ENCODE measurements around the gene TSPAN18. TPM values are rescaled to one million over a fixed set of nuclear protein-coding genes. Genes with fewer than 3 reads are reported as not detected.

TSPAN18 gene
- total and polyA plus RNA-seq, 2 of the 8 experiments (the other 6 are each of a cell fraction or from before 2014, with no cell fraction given) = 5.2 to 10.2 TPM

- H3K9me3 ChIP-seq (ENCODE audit: insufficient read depth in 2 of 2, low read depth in 1 of 2, low read length in 1 of 2) = no peaks in the 10 kb centered on the region
- H2AK5ac ChIP-seq (ENCODE audit: low read depth, low read length) = peak overlapping the region; percentile 26; the same call in 1 of the 2 replicates
- no peaks in the 10 kb centered on the region for H3K79me1 ChIP-seq (ENCODE audit: low read depth, low read length)
- ChIA-PET POLR2A (ENCODE audit: partially characterized antibody) (no interaction called here), CTCF (ENCODE audit: partially characterized antibody) (interaction anchor here (0.6 to 2.2 kb wide), 9 partner anchors 9 to 144 kb away, joined by 3 to 14 read pairs (median 4); no protein-coding TSS in a partner anchor)
- H3K27ac ChIP-seq (ENCODE audit: low read depth, low read length) = no peak overlapping the region
- no peak overlapping the region for H2BK20ac ChIP-seq (ENCODE audit: low read length)
- no peak overlapping the region for H4K5ac ChIP-seq (ENCODE audit: insufficient read length, low read depth, low read length)
- H3K4ac ChIP-seq (replicated peaks; ENCODE audit: insufficient read length, low read depth, low read length) = no peak overlapping the region
- no peak overlapping the region for H3K56ac ChIP-seq (replicated peaks; ENCODE audit: insufficient read length, low read depth, low read length)
- H2BK12ac ChIP-seq (ENCODE audit: low read depth, low read length) = no peak overlapping the region
- TF ChIP-seq SIN3A (conservative IDR thresholded peaks at IDR 0.05 in 1 of 2, IDR thresholded peaks at IDR 0.05 in 1 of 2; ENCODE audit: low read depth in 1 of 2, low read length in 2 of 2) = no peak
- TF ChIP-seq NANOG (IDR thresholded peaks at IDR 0.05; ENCODE audit: insufficient read depth, low read depth, low read length, poor library complexity, severe bottlenecking) = no peak
- TF ChIP-seq TEAD4 (IDR thresholded peaks at IDR 0.05; ENCODE audit: low read depth, low read length) = no peak
- no peak for TF ChIP-seq YY1 (IDR thresholded peaks at IDR 0.05; ENCODE audit: low read depth, low read length)
- TF ChIP-seq TBP (IDR thresholded peaks at IDR 0.05; ENCODE audit: low read depth, low read length) = no peak
- no peak for TF ChIP-seq CHD2 (IDR thresholded peaks at IDR 0.05; ENCODE audit: low read length)
- no peak for TF ChIP-seq JUND (IDR thresholded peaks at IDR 0.05; ENCODE audit: low read length)
- TF ChIP-seq SIRT6 (IDR thresholded peaks at IDR 0.05; ENCODE audit: low read length) = no peak
- no peak for TF ChIP-seq MAFK (IDR thresholded peaks at IDR 0.05; ENCODE audit: low read depth, low read length)
- TF ChIP-seq CTBP2 (IDR thresholded peaks at IDR 0.05; ENCODE audit: borderline replicate concordance, insufficient read depth, insufficient read length, low read length) = no peak
- no peak for TF ChIP-seq SIX5 (IDR thresholded peaks at IDR 0.05; ENCODE audit: low read depth, low read length)
- H3K23ac ChIP-seq (ENCODE audit: insufficient read length) = no peak overlapping the region
- H2BK5ac ChIP-seq (ENCODE audit: low read depth, low read length) = no peak overlapping the region
- DNase-seq (ENCODE audit: low read depth in 1 of 2, low spot score in 2 of 2) (no peak), FAIRE-seq (no peak)
- H3K23me2 ChIP-seq (ENCODE audit: low read depth, low read length) = no peaks in the 10 kb centered on the region
- no peak overlapping the region for H3K14ac ChIP-seq (ENCODE audit: insufficient read length)
- no peak overlapping the region for H3K18ac ChIP-seq (ENCODE audit: extremely low read depth, low read length)
- H2AFZ ChIP-seq (ENCODE audit: low read length) = no peak overlapping the region
- H3K9ac ChIP-seq (replicated peaks in 1 of 4; ENCODE audit: extremely low read depth in 1 of 4, low read depth in 3 of 4, low read length in 3 of 4) = no peak overlapping the region
- H2BK120ac ChIP-seq (replicated peaks; ENCODE audit: low read depth, low read length) = no peak overlapping the region
- H2BK15ac ChIP-seq (ENCODE audit: low read length) = peak overlapping the region; percentile 83; the same call in 1 of the 2 replicates
- H4K20me1 ChIP-seq (replicated peaks in 1 of 2; ENCODE audit: control insufficient read depth in 1 of 2, insufficient read depth in 2 of 2, low read length in 2 of 2) = no peaks in the 10 kb centered on the region
- H3K36me3 ChIP-seq (ENCODE audit: control insufficient read depth in 2 of 4, insufficient read depth in 4 of 4, low read length in 3 of 4) = no peaks in the 10 kb centered on the region
- no peaks in the 10 kb centered on the region for H3K79me2 ChIP-seq (ENCODE audit: control insufficient read depth in 1 of 2, insufficient read depth in 2 of 2, low read length in 2 of 2)
- no peak overlapping the region for H4K91ac ChIP-seq (replicated peaks; ENCODE audit: insufficient read length, low read length)
- H3K4me3 ChIP-seq (ENCODE audit: extremely low read depth in 1 of 4, insufficient read depth in 2 of 4, low read depth in 3 of 4, low read length in 4 of 4) = no peak overlapping the region
- H3K4me2 ChIP-seq (ENCODE audit: insufficient read depth in 1 of 2, low read depth in 2 of 2, low read length in 2 of 2) = no peak overlapping the region
- no peak overlapping the region for H4K8ac ChIP-seq (ENCODE audit: extremely low read depth, insufficient read depth, low read length)
- no peaks in the 10 kb centered on the region for H3K27me3 ChIP-seq (replicated peaks in 1 of 4; ENCODE audit: control insufficient read depth in 3 of 4, extremely low read depth in 1 of 4, insufficient read depth in 3 of 4, low read length in 3 of 4)
- peaks cover 0 to 13% (median 6%) of the 10 kb centered on the region in 4 experiments; a peak in 6 of 7 replicates for H3K4me1 ChIP-seq (replicated peaks in 1 of 4; ENCODE audit: control insufficient read depth in 3 of 4, insufficient read depth in 4 of 4, low read length in 3 of 4)
- 94% methylated on average over 1 of the region's 1 CpG; no CpG with 5 or more reads in 1 of the 2 experiments for WGBS, 2 experiments (ENCODE audit: extremely low coverage in 1 of 2, insufficient coverage in 1 of 2, insufficient read length in 1 of 2, insufficient replicate concordance in 2 of 2, low coverage in 1 of 2, low lambda C conversion rate in 2 of 2, missing lambda C conversion rate in 1 of 2)
Measured at GRCh38 chr11:44770401-44770800, 43.6 kb downstream of the TSPAN18 start.
